Trophoblast cell (in vitro differentiated cells and primary cell): Measurements from ENCODE around the gene FOXR1.
A peak's percentile ranks its signal among the peaks of the same experiment; 100 is the strongest.

Experiments
- DNase-seq, 2 donors: peaks; one replicate each; pipeline ENCODE4 v3.0.0-alpha.2; 2016
- H2AFZ ChIP-seq: 2 replicates; pipeline ENCODE4 v1.6.1; 2013; ENCODE audit warnings: low read length, moderate library complexity, mild to moderate bottlenecking; ENCODE audit not compliant: insufficient read depth, poor library complexity
- H2AK5ac ChIP-seq: 2 replicates; pipeline ENCODE4 v1.6.1; 2013; ENCODE audit warnings: mild to moderate bottlenecking, low read length
- H2BK120ac ChIP-seq: 2 replicates; pipeline ENCODE4 v1.6.1; 2013; ENCODE audit warnings: low read length, mild to moderate bottlenecking, moderate library complexity; ENCODE audit not compliant: insufficient read depth, poor library complexity
- H2BK12ac ChIP-seq: 2 replicates; pipeline ENCODE4 v1.6.1; 2013; ENCODE audit warnings: mild to moderate bottlenecking, low read length, moderate library complexity
- H2BK5ac ChIP-seq: 2 replicates; pipeline ENCODE4 v1.6.1; 2013; ENCODE audit warnings: low read length, low read depth, moderate library complexity, mild to moderate bottlenecking; ENCODE audit not compliant: poor library complexity
- H3K14ac ChIP-seq: 2 replicates; pipeline ENCODE4 v1.6.1; 2013; ENCODE audit warnings: mild to moderate bottlenecking, low read length
- H3K18ac ChIP-seq: 2 replicates; pipeline ENCODE4 v1.6.1; 2013; ENCODE audit warnings: mild to moderate bottlenecking, low read length
- H3K23ac ChIP-seq: 2 replicates; pipeline ENCODE4 v1.6.1; 2013; ENCODE audit warnings: low read length
- H3K27ac ChIP-seq: 2 replicates; pipeline ENCODE4 v1.5.1; 2013; ENCODE audit warnings: low read depth, mild to moderate bottlenecking, inconsistent platforms, low read length, moderate library complexity
- H3K27me3 ChIP-seq: 2 replicates; pipeline ENCODE4 v1.6.1; 2013; ENCODE audit warnings: inconsistent platforms, mild to moderate bottlenecking, low read length, moderate library complexity; ENCODE audit not compliant: insufficient read depth
- H3K36me3 ChIP-seq, 2 experiments: 1 replicate in 1 of 2; 2 replicates in 1 of 2; pipeline ENCODE4 v1.6.1; 2013; ENCODE audit warnings: low read length in 2 of 2, mild to moderate bottlenecking in 2 of 2, moderate library complexity in 1 of 2; ENCODE audit not compliant: insufficient read depth in 2 of 2, control insufficient read depth in 1 of 2
- H3K4ac ChIP-seq: 2 replicates; pipeline ENCODE4 v1.6.1; 2013; ENCODE audit warnings: low read depth, mild to moderate bottlenecking, low read length, moderate library complexity
- H3K4me1 ChIP-seq, 2 experiments: 1 replicate in 1 of 2; 2 replicates in 1 of 2; pipeline ENCODE4 v1.6.1; 2013; ENCODE audit warnings: low read length in 2 of 2, mild to moderate bottlenecking in 2 of 2, moderate library complexity in 1 of 2; ENCODE audit not compliant: insufficient read depth in 2 of 2, control insufficient read depth in 1 of 2
- H3K4me2 ChIP-seq: 2 replicates; pipeline ENCODE4 v1.6.1; 2013; ENCODE audit warnings: inconsistent platforms, mild to moderate bottlenecking, low read length, moderate library complexity
- H3K4me3 ChIP-seq: 2 replicates; pipeline ENCODE4 v1.5.1; 2013; ENCODE audit warnings: mild to moderate bottlenecking, low read depth, low read length, inconsistent platforms
- H3K79me1 ChIP-seq: one replicate; pipeline ENCODE4 v1.6.1; 2013; ENCODE audit warnings: low read length
- H3K79me2 ChIP-seq: 2 replicates; pipeline ENCODE4 v1.6.1; 2013; ENCODE audit warnings: low read length, mild to moderate bottlenecking; ENCODE audit not compliant: control insufficient read depth, insufficient read depth, poor library complexity
- H3K9ac ChIP-seq: 2 replicates; pipeline ENCODE4 v1.6.1; 2013; ENCODE audit warnings: mild to moderate bottlenecking, low read length
- H3K9me3 ChIP-seq: 2 replicates; pipeline ENCODE4 v1.6.1; 2013; ENCODE audit warnings: low read depth, mild to moderate bottlenecking, control low read depth, inconsistent platforms, low read length; ENCODE audit not compliant: insufficient read depth
- H4K12ac ChIP-seq: 2 replicates; pipeline ENCODE4 v1.6.1; 2013; ENCODE audit warnings: low read depth, mild to moderate bottlenecking, low read length, moderate library complexity
- H4K8ac ChIP-seq: 2 replicates; pipeline ENCODE4 v1.6.1; 2013; ENCODE audit warnings: low read depth, mild to moderate bottlenecking, low read length, moderate library complexity
- H4K91ac ChIP-seq: one replicate; pipeline ENCODE4 v1.6.1; 2013; ENCODE audit warnings: low read depth, mild to moderate bottlenecking, low read length, moderate library complexity
- WGBS: extraction: QIAGEN DNeasy Blood & Tissue Kit; methylation state at CpG from one replicate; pipeline ENCODE4 v1.1.7; 2013; ENCODE audit warnings: missing lambda C conversion rate; ENCODE audit not compliant: insufficient read length, insufficient coverage; ENCODE audit errors: extremely low coverage; 5-methylcytosine and 5-hydroxymethylcytosine counted together

Gene FOXR1

DNA sequence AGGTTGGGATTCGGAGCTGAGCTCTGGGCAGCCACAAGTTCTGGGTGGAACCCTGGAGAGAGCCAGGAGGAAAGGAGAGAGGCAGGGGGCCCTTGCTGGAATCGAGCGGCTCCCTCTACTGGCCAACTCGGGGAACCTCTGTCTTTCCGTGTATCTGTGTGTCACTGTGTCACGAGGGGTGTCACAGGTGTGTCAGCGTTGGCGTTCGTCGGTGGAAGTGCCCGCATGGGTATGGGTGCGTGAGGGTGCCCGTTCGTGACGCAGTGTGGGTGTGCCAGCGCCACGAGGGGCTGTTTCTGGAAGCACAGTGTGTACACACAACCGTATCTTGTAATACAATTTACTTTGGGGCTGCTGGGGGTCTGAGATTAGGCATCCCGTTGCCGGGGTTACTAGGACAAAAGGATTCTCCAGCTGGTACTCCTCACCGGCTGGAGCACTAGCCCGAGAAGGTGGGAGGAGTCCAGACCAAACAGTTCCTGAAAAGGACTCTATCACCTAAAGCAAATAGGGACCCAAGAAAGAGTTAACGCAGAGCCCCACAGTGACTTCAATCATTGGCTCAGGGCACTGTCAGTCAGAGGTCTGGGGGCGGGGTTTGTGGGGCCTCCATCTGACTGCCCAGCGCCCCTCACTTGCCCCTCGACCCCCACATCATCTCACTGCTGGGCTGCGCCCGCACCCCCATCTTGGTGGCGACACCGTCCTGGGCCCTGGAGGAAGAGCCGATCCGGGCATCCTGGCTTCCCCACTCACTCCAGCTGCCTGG, 43.3 kb upstream of the FOXR1 start:
- peak overlapping the region; percentile 90 for H3K4me3 ChIP-seq
- no peaks in the 10 kb centered on the region for H3K36me3 ChIP-seq
- H3K4me1 ChIP-seq: peaks cover 4 to 16% of the 10 kb centered on the region in 2 experiments
- peak overlapping the region; percentile 87 for H2BK120ac ChIP-seq
- H3K27me3 ChIP-seq: no peaks in the 10 kb centered on the region
- peak overlapping the region; percentile 77 for H2BK12ac ChIP-seq
- peak overlapping the region; percentile 32 for H4K12ac ChIP-seq
- H3K9me3 ChIP-seq: peaks cover 2% of the 10 kb centered on the region
- no CpG with 5 or more reads among the region's 32 CpGs for WGBS
- peaks cover 26% of the 10 kb centered on the region for H3K79me2 ChIP-seq
- H2AFZ ChIP-seq: peak overlapping the region; percentile 87
- no peak overlapping the region for H2AK5ac ChIP-seq
- H3K79me1 ChIP-seq: peaks cover 38% of the 10 kb centered on the region
- peak overlapping the region; percentile 80 for H3K9ac ChIP-seq
- H3K4ac ChIP-seq: no peak overlapping the region
- H3K14ac ChIP-seq: peak overlapping the region; percentile 45
- peak overlapping the region; percentile 93 for H2BK5ac ChIP-seq
- H3K23ac ChIP-seq: no peak overlapping the region
- peak overlapping the region; percentile 67 for H4K8ac ChIP-seq
- H3K4me2 ChIP-seq: peak overlapping the region; percentile 98
- H4K91ac ChIP-seq: peak overlapping the region; percentile 73
- H3K27ac ChIP-seq: peak overlapping the region; percentile 90
- peak; percentile 98 to 99 for DNase-seq
- H3K18ac ChIP-seq: peak overlapping the region; percentile 78

- Histone ChIP-seq H2AFZ (peak overlapping the region; percentile 87), H3K4me3 (peak overlapping the region; percentile 90), H3K79me2 (peaks cover 19% of the 10 kb centered on the region), H2BK120ac (peak overlapping the region; percentile 87), H2BK12ac (peak overlapping the region; percentile 77), H3K36me3 (no peaks in the 10 kb centered on the region), H3K27me3 (no peaks in the 10 kb centered on the region), H2BK5ac (peak overlapping the region; percentile 93), H3K9ac (peak overlapping the region; percentile 80), H3K27ac (peak overlapping the region; percentile 90), H3K14ac (peak overlapping the region; percentile 50), H3K18ac (peak overlapping the region; percentile 78), H2AK5ac (no peak overlapping the region), H3K23ac (no peak overlapping the region), H3K4me1 (peaks cover 0 to 10% of the 10 kb centered on the region in 2 experiments), H3K4me2 (peak overlapping the region; percentile 98), H4K91ac (peak overlapping the region; percentile 89), H3K79me1 (peaks cover 31% of the 10 kb centered on the region), H4K12ac (peak overlapping the region; percentile 32), H3K9me3 (peaks cover 2% of the 10 kb centered on the region), H3K4ac (no peak overlapping the region), H4K8ac (peak overlapping the region; percentile 67)
- DNase-seq: peak; percentile 52 to 64
- WGBS: no CpG with 5 or more reads among the region's 26 CpGs
These were observed 42.6 kb upstream of the FOXR1 start for GRCh38 chr11:118928870-118929500.

DNA sequence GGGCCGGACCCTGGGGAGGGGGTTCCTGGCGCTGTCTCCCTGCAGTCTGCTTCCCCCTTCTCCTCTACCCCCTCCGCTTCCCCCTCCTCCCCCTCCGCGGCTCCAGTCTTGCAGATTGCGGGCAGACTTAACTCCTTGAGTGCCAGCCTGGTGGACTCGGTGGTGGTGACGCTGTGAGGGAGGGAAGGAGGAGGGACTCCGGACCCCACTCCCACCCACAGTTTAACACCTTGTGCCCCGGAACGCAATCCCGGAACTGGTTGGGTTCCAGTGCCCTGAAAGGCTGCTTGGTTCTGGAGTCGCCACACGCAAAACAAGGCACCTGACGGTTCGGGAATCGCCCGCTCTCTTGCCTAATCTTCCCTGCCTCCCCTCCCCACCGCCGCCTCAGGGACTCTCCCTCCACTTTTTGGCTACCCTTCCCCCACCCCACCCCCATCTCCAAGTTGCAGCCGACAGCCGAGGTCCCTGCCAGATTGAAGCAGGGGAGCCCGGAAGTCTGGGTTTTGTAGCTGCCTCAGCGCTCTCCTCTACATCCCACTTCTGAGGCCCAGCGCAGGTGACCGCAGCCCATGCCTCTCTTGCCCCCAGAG, 42.0 kb upstream of the FOXR1 start:
- Histone ChIP-seq H4K91ac (peak overlapping the region; percentile 89), H2BK12ac (peak overlapping the region; percentile 28), H2AFZ (peak overlapping the region; percentile 38), H2BK120ac (peak overlapping the region; percentile 89), H4K12ac (peak overlapping the region; percentile 71), H3K4me3 (peak overlapping the region; percentile 70), H2AK5ac (peak overlapping the region; percentile 26), H3K9ac (peak overlapping the region; percentile 56), H3K4ac (peak overlapping the region; percentile 29), H2BK5ac (peak overlapping the region; percentile 92), H3K27ac (peak overlapping the region; percentile 90), H4K8ac (peak overlapping the region; percentile 80), H3K79me2 (peaks cover 13% of the 10 kb centered on the region), H3K14ac (peak overlapping the region; percentile 69), H3K36me3 (no peaks in the 10 kb centered on the region), H3K4me1 (peaks cover 0 to 10% of the 10 kb centered on the region in 2 experiments), H3K79me1 (peaks cover 25% of the 10 kb centered on the region), H3K18ac (peak overlapping the region; percentile 73), H3K4me2 (peak overlapping the region; percentile 98), H3K23ac (no peak overlapping the region), H3K9me3 (peaks cover 2% of the 10 kb centered on the region), H3K27me3 (no peaks in the 10 kb centered on the region)
- peak; percentile 93 to 96 for DNase-seq
- no CpG with 5 or more reads among the region's 26 CpGs for WGBS

DNA sequence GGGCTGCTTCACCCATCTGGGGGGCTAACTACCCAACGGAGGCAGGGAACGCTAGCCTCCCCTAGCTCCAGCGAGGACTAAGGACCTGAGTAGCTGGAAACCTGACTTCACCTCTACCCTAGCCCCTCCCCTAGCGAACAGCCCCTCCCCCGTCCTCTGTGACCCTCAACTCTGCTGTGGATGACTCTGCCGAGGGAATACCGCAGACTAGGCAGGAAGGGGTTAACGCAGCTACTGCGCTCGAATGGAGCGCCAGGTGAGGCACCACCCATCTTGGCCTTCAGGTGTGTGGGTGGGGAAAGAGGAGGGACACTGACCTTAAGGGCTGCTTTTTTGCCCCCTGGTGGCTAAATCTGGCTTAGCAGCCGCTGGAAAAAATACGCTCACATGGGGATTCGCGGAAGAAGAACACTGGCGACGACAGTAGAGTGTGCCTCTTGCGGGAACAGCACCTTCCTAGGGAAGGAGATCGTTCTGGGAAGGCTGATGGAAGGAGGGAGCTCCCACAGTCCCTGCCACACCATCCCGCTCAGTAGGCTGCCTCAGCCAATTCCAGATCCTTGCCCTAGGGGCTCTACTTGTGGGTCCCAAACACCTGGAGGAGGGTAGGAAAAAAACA, 41.4 kb upstream of the FOXR1 start:
- H3K79me1 ChIP-seq: peaks cover 19% of the 10 kb centered on the region
- peak overlapping the region; percentile 69 for H3K14ac ChIP-seq
- H3K9me3 ChIP-seq: peaks cover 2% of the 10 kb centered on the region
- H3K18ac ChIP-seq: peak overlapping the region; percentile 73
- peak overlapping the region; percentile 29 for H3K4ac ChIP-seq
- peak overlapping the region; percentile 98 for H3K4me2 ChIP-seq
- H3K27ac ChIP-seq: peak overlapping the region; percentile 90
- H4K8ac ChIP-seq: peak overlapping the region; percentile 80
- peak overlapping the region; percentile 89 for H2BK120ac ChIP-seq
- H3K9ac ChIP-seq: peak overlapping the region; percentile 56
- peak overlapping the region; percentile 71 for H4K12ac ChIP-seq
- WGBS: no CpG with 5 or more reads among the region's 20 CpGs
- peak overlapping the region; percentile 70 for H3K4me3 ChIP-seq
- peaks cover 0 to 10% of the 10 kb centered on the region in 2 experiments for H3K4me1 ChIP-seq
- DNase-seq: peak; percentile 98 to 99
- peak overlapping the region; percentile 89 for H4K91ac ChIP-seq
- H3K23ac ChIP-seq: no peak overlapping the region
- peak overlapping the region; percentile 38 for H2AFZ ChIP-seq
- peaks cover 7% of the 10 kb centered on the region for H3K79me2 ChIP-seq
- peak overlapping the region; percentile 26 for H2AK5ac ChIP-seq
- H2BK12ac ChIP-seq: peak overlapping the region; percentile 63
- no peaks in the 10 kb centered on the region for H3K36me3 ChIP-seq
- no peaks in the 10 kb centered on the region for H3K27me3 ChIP-seq
- peak overlapping the region; percentile 92 for H2BK5ac ChIP-seq
